Suprapubic skin (tissue), 4 donors: ENCODE results near the gene GRM5.

Experiments
- EP300 ChIP-seq: sonication (generic); formaldehyde crosslinking; IDR thresholded peaks from one replicate; pipeline ENCODE4 v1.6.1; 2017; ENCODE audit warnings: antibody characterized with exemption
- POLR2AphosphoS5 ChIP-seq, 3 donors: sonication (generic); formaldehyde crosslinking; IDR thresholded peaks; one replicate each; pipeline ENCODE4 v1.6.1; 2017; ENCODE audit warnings: antibody characterized with exemption in 3 of 3
- TF ChIP-seq, protein P1 (sequence below), 2 donors: fragments of 200-600 bp in 1 of 2; fragments of 450-650 bp in 1 of 2; sonication (generic) in 1 of 2; IDR thresholded peaks; one replicate each; pipeline ENCODE4 v1.5.1; 2016 to 2019; ENCODE audit warnings: antibody characterized with exemption in 2 of 2, mild to moderate bottlenecking in 1 of 2, moderate library complexity in 1 of 2

DNA sequence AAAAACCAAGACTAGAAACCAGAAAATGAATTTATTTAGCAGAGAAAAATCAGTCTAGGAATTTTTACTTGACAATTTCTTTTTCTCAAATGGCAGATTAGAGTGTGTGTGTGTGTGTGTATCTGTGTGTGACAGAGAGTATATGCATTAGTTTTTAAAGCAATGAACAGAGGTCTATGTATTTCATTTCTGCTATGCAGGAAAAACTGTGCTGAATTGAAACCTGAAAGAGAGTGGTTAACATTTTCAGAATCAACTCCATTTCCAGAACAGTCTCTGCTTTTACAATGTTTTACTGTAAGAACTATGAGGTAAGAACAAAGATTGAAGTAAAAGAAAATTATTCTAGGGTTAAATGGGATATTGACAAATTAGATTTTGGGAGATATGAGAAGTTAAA, 114.8 kb downstream of the GRM5 start:
- TF ChIP-seq, protein P1, sequence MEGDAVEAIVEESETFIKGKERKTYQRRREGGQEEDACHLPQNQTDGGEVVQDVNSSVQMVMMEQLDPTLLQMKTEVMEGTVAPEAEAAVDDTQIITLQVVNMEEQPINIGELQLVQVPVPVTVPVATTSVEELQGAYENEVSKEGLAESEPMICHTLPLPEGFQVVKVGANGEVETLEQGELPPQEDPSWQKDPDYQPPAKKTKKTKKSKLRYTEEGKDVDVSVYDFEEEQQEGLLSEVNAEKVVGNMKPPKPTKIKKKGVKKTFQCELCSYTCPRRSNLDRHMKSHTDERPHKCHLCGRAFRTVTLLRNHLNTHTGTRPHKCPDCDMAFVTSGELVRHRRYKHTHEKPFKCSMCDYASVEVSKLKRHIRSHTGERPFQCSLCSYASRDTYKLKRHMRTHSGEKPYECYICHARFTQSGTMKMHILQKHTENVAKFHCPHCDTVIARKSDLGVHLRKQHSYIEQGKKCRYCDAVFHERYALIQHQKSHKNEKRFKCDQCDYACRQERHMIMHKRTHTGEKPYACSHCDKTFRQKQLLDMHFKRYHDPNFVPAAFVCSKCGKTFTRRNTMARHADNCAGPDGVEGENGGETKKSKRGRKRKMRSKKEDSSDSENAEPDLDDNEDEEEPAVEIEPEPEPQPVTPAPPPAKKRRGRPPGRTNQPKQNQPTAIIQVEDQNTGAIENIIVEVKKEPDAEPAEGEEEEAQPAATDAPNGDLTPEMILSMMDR (IDR thresholded peaks at IDR 0.05), result no peak
- TF ChIP-seq POLR2AphosphoS5 (IDR thresholded peaks at IDR 0.05) (no peak), EP300 (no peak)
